Activated CD8-positive, alpha-beta T cell treated with anti-CD3 and anti-CD28 coated beads for 36 hours (primary cell): ENCODE results near the gene PALM. TPM values are rescaled to one million over a fixed set of nuclear protein-coding genes. Genes with fewer than 3 reads are reported as not detected.
"Not testable (repeated sequence)": the region's sequence is repeated elsewhere in the genome, so short reads cannot be mapped to it uniquely, and the experiment has no call there.

ENCODE experiments used
- ATAC-seq: fragments of 200-7000 bp; cut with Tn5 transposase; one replicate; pipeline ENCODE4 v1.10.0; 2021; ENCODE audit warnings: mild to moderate bottlenecking, moderate library complexity
- CTCF ChIA-PET: fragments of 350-600 bp; sonication (Branson Sonifier 250); formaldehyde crosslinking; loops from one replicate; lab custom pipeline; 2021; ENCODE audit warnings: antibody characterized with exemption; lab: Charles Lee
- POLR2A ChIA-PET: fragments of 350-600 bp; sonication (Branson Sonifier 250); formaldehyde crosslinking; loops from one replicate; lab custom pipeline; 2021; ENCODE audit warnings: antibody characterized with exemption; lab: Charles Lee
- DNase-seq: peaks from one replicate; pipeline ENCODE4 v3.0.0-alpha.2; 2020
- H3K27ac Mint-ChIP-seq: one replicate; pipeline ENCODE4 v1.8.0; 2021; ENCODE audit warnings: mild to moderate bottlenecking, mixed read lengths
- H3K27me3 Mint-ChIP-seq: one replicate; pipeline ENCODE4 v1.8.0; 2021; ENCODE audit warnings: mixed read lengths
- H3K36me3 Mint-ChIP-seq: one replicate; pipeline ENCODE4 v1.8.0; 2021; ENCODE audit warnings: low read depth, mixed read lengths
- H3K4me1 Mint-ChIP-seq: one replicate; pipeline ENCODE4 v1.8.0; 2021; ENCODE audit warnings: low read depth, mixed read lengths
- H3K4me3 Mint-ChIP-seq: one replicate; pipeline ENCODE4 v1.8.0; 2021; ENCODE audit warnings: mild to moderate bottlenecking, moderate library complexity, mixed read lengths
- H3K9me3 Mint-ChIP-seq: one replicate; pipeline ENCODE4 v1.8.0; 2021; ENCODE audit warnings: mixed read lengths
- intact Hi-C: fragments of 100-400 bp; cut with micrococcal nuclease; formaldehyde crosslinking; loops from one replicate; pipeline ENCODE4 v1.10.0; 2022
- total RNA-seq, 2 experiments: library from RNA; stranded (reverse); gene quantifications; one replicate each; pipeline ENCODE4 v1.2.3, GENCODE V29; 2021
- TF ChIP-seq, protein P1 (sequence below): fragments of 200-600 bp; IDR thresholded peaks from one replicate; pipeline ENCODE4 v1.8.0; 2022; ENCODE audit warnings: antibody characterized with exemption, mild to moderate bottlenecking

The PALM gene
- total RNA-seq, 2 experiments from 2014 or later = 0.22 to 0.36 TPM

DNA sequence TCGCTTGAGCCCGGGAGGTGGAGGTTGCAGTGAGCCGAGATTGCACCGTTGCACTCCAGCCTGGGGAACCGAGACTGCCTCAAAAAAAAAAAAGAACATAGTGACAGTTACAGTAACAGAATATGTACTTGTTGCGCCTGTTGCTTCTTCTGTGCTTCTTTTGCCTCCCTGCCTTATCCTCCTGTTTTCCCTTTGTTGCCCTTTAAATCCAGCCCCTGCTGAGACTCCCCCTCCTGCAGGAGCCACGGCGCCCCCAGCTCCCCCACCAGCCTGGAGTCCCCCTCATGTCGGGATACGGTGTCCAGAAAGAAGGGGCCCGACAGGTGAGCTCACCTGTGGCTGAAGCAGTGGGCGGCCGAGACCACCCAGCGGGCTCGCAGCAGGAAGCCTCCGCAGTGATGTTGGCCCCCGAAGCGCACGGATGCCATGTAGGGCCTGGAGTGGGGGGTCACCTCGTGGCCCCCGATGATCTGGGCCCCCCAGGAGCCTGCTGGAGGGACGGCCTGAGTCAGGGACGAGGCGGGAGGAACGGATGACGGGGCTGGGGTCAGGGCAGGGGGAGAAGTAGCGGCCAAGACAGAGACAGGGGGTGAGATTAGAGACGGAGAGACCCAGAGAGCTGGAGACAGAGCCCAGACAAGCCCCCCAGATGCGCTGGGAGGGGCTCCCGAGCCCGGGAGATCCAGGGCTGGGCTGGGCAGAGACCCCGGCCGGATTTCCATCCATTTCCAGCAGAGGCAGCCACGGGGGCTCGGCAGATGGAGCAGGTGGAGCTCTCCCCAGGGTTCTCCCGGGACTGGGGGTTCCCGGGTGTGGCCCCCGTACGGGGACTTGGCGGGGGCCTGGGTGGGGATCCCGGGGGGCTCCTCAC lies 14.0 kb upstream of the PALM start:
- H3K4me3 Mint-ChIP-seq = no peak overlapping the region
- intact Hi-C loops = no loop called here
- H3K4me1 Mint-ChIP-seq = peaks cover 4% of the 10 kb centered on the region
- ChIA-PET POLR2A (interaction anchor here (0.5 to 1.3 kb wide), 3 partner anchors 20 to 97 kb away, joined by 3 read pairs; no protein-coding TSS in a partner anchor), CTCF (no interaction called here)
- H3K36me3 Mint-ChIP-seq = no peaks in the 10 kb centered on the region
- ATAC-seq (no peak), DNase-seq (no peak)
- no peak overlapping the region for H3K27ac Mint-ChIP-seq
- TF ChIP-seq, protein P1, sequence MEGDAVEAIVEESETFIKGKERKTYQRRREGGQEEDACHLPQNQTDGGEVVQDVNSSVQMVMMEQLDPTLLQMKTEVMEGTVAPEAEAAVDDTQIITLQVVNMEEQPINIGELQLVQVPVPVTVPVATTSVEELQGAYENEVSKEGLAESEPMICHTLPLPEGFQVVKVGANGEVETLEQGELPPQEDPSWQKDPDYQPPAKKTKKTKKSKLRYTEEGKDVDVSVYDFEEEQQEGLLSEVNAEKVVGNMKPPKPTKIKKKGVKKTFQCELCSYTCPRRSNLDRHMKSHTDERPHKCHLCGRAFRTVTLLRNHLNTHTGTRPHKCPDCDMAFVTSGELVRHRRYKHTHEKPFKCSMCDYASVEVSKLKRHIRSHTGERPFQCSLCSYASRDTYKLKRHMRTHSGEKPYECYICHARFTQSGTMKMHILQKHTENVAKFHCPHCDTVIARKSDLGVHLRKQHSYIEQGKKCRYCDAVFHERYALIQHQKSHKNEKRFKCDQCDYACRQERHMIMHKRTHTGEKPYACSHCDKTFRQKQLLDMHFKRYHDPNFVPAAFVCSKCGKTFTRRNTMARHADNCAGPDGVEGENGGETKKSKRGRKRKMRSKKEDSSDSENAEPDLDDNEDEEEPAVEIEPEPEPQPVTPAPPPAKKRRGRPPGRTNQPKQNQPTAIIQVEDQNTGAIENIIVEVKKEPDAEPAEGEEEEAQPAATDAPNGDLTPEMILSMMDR = no peak
- peaks cover 10% of the 10 kb centered on the region for H3K27me3 Mint-ChIP-seq
- no peaks in the 10 kb centered on the region for H3K9me3 Mint-ChIP-seq

DNA sequence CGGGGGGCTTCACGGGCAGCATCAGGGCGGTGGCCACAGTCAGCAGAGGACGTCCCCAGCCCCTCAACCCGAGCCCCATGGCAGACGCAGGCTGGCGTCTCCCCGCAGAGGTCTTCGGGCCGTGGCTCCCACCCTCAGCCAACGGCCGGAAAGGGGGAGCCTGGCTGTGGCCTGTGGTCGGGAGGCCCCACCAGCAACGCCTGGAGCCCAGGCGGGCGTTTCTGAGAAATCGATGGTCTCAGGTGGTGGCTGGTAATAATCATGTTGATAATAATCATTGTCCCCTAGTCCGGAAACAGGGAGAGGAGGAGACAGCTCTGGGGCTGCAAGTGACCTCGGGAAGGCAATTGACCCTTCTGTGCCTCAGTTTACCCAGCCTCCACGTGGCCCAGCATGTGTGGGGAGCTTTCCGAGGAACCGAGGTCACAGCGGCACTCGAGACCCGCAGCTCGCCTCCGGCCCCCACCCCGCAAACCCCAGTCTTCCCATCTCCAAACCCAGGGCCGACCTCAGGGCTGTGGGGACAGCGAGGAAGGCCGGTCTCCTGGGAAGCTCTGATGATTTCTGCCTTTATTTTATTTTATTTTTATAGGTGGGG lies 13.3 kb upstream of the PALM start, which contains the start of gene PRSS57:
Gene PRSS57, minus strand, starts transcription at position 101 of the 598 bp plus-strand sequence. Its CDS starts 22 bp downstream, at position 79.
- H3K27ac Mint-ChIP-seq = no peak within 1 kb of the TSS
- peaks cover 10% of the 10 kb centered on the region for H3K27me3 Mint-ChIP-seq
- POLR2A ChIA-PET = interaction anchor here (1.3 kb wide), 1 partner anchor 35 kb away, joined by 3 read pairs; no protein-coding TSS in a partner anchor
- ATAC-seq (peak; percentile 53), DNase-seq (no peak)
- no peaks in the 10 kb centered on the region for H3K36me3 Mint-ChIP-seq
- CTCF ChIA-PET = no interaction called here
- no peaks in the 10 kb centered on the region for H3K9me3 Mint-ChIP-seq
- intact Hi-C loops = no loop called here
- TF ChIP-seq, protein P1 = no peak
- H3K4me3 Mint-ChIP-seq = no peak within 1 kb of the TSS
- H3K4me1 Mint-ChIP-seq = peaks cover 4% of the 10 kb centered on the region

DNA sequence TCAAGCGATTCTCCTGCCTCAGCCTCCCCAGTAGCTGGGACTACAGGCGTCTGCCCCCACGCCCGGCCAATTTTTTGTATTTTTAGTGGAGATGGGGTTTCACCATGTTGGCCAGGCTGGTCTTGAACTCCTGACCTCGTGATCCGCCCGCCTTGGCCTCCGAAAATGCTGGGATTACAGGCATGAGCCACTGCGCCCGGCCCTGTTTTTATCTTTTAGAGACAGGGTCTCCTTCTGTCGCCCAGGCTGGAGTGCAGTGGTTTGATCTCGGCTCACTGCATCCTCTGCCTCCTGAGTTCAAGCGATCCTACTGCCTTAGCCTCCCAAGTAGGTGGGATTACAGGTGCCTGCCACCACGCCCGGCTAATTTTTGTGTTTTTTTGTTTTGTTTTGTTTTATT lies 10.2 kb upstream of the PALM start:
- H3K27me3 Mint-ChIP-seq = peaks cover 18% of the 10 kb centered on the region
- H3K4me3 Mint-ChIP-seq, H3K4me1 Mint-ChIP-seq, ATAC-seq, POLR2A ChIA-PET, DNase-seq, CTCF ChIA-PET, H3K27ac Mint-ChIP-seq, H3K9me3 Mint-ChIP-seq, H3K36me3 Mint-ChIP-seq, intact Hi-C loops: not testable (repeated sequence)

DNA sequence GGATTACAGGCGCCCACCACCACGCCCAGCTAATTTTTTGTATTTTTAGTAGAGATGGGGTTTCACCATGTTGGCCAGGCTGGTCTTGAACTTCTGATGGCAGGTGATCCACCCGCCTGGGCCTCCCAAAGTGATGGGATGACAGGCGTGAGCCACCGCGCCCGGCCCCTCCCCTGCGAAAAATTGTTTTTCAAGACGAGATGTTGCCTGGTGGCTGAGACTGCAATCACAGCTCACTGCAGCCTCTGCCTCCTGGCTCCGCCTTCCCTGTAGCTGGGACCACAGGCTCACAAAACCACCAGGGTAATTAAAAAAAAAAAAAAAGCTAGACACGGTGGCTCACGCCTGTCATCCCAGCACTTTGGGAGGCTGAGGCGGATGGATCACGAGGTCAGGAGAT lies 8.8 kb upstream of the PALM start:
- H3K36me3 Mint-ChIP-seq, H3K4me3 Mint-ChIP-seq, POLR2A ChIA-PET, DNase-seq, intact Hi-C loops, H3K27ac Mint-ChIP-seq, H3K9me3 Mint-ChIP-seq, ATAC-seq, H3K4me1 Mint-ChIP-seq: not testable (repeated sequence)
- peaks cover 14% of the 10 kb centered on the region for H3K27me3 Mint-ChIP-seq
- CTCF ChIA-PET = interaction anchor here (0.8 kb wide), 1 partner anchor 13 kb away, joined by 3 read pairs; no protein-coding TSS in a partner anchor

DNA sequence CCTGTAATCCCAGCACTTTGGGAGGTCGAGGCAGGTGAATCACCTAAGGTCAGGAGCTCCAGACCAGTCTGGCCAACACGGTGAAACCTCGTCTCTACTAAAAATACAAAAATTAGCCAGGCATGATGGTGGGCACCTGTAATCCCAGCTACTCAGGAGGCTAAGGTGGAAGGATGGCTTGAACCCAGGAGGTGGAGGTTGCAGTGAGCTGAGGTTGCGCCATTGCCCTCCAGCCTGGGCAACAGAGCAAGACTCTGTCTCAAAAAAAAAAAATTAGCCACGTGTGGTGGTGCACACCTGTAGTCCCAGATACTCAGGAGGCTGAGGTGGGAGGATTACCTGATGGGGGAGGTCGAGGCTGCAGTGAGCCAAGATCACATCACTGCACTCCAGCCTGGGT lies 5.9 kb upstream of the PALM start:
- intact Hi-C loops, H3K27ac Mint-ChIP-seq, H3K9me3 Mint-ChIP-seq: not testable (repeated sequence)

DNA sequence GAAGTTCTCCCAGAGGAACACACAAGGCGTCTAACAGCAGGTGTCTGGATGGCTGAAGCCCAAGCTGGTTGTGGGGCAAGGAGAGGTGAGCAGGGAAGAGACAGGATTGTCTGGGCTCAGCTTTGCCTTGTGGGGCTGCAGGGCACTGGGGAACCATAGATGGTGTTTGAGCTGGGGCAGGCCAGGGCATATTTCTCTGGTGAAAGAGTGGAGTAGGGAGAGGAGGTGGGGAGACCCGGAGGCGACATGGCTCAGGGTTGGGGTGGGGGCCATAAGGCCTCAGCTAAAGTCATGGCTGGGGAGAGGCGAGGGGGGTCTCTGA lies 5.4 kb upstream of the PALM start:
- TF ChIP-seq, protein P1 = no peak
- CTCF ChIA-PET = interaction anchor here (0.7 kb wide), 1 partner anchor 31 kb away, joined by 3 read pairs; no protein-coding TSS in a partner anchor
- H3K4me1 Mint-ChIP-seq = peaks cover 4% of the 10 kb centered on the region
- intact Hi-C loops = no loop called here
- POLR2A ChIA-PET = no interaction called here
- H3K9me3 Mint-ChIP-seq = no peaks in the 10 kb centered on the region
- peaks cover 25% of the 10 kb centered on the region for H3K27me3 Mint-ChIP-seq
- no peak overlapping the region for H3K4me3 Mint-ChIP-seq
- no peaks in the 10 kb centered on the region for H3K36me3 Mint-ChIP-seq
- ATAC-seq = no peak
- H3K27ac Mint-ChIP-seq = no peak overlapping the region
- no peak for DNase-seq

More for the DNA sequence above, 5.9 kb upstream of the PALM start:
- POLR2A ChIA-PET, CTCF ChIA-PET, ATAC-seq, DNase-seq, H3K4me3 Mint-ChIP-seq, H3K4me1 Mint-ChIP-seq, H3K36me3 Mint-ChIP-seq: not testable (repeated sequence)
- H3K27me3 Mint-ChIP-seq = peaks cover 20% of the 10 kb centered on the region
